ENCODE data around the gene PPT1.
"Not testable (repeated sequence)": the region's sequence is repeated elsewhere in the genome, so short reads cannot be mapped to it uniquely, and the experiment has no call there.

Gene PPT1

DNA sequence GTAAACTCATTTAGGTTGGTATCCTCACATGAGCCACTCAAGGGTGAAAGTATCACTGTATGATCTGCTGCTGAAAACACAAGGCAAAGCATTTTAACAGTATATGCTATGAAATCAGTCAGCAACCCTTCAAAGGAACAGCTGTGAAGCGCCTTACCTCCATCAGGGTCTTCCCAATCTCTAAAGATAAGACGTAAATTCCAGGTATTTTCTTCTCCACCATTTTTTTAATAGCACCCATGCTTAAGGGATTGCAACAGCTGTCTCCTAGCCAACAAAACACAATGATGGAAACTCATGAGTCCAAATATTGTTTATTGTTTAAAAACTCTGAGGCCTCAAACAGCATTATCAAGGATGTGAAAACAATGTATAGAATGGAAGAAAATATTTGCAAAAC lies 4.8 kb downstream of the PPT1 start:
- no peak overlapping the region for H3K27ac ChIP-seq
- TF ChIP-seq ZFX (IDR thresholded peaks at IDR 0.05; ENCODE audit: borderline replicate concordance), result no peak
- TF ChIP-seq, protein P1, sequence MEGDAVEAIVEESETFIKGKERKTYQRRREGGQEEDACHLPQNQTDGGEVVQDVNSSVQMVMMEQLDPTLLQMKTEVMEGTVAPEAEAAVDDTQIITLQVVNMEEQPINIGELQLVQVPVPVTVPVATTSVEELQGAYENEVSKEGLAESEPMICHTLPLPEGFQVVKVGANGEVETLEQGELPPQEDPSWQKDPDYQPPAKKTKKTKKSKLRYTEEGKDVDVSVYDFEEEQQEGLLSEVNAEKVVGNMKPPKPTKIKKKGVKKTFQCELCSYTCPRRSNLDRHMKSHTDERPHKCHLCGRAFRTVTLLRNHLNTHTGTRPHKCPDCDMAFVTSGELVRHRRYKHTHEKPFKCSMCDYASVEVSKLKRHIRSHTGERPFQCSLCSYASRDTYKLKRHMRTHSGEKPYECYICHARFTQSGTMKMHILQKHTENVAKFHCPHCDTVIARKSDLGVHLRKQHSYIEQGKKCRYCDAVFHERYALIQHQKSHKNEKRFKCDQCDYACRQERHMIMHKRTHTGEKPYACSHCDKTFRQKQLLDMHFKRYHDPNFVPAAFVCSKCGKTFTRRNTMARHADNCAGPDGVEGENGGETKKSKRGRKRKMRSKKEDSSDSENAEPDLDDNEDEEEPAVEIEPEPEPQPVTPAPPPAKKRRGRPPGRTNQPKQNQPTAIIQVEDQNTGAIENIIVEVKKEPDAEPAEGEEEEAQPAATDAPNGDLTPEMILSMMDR (IDR thresholded peaks at IDR 0.05), result no peak

GRCh38 chr1:40090652-40091355 lies 6.2 kb downstream of the PPT1 start:
- TF ChIP-seq, protein P1 (IDR thresholded peaks at IDR 0.05), result no peak
- TF ChIP-seq ZFX (IDR thresholded peaks at IDR 0.05; ENCODE audit: borderline replicate concordance), result no peak
- no peak overlapping the region for H3K27ac ChIP-seq

GRCh38 chr1:40084750-40085149 lies 12.3 kb downstream of the PPT1 start:
- TF ChIP-seq, protein P1 (IDR thresholded peaks at IDR 0.05), result peak; percentile 76
- H3K27ac ChIP-seq, result not testable (repeated sequence)

- H3K27ac ChIP-seq, result no peak overlapping the region
- TF ChIP-seq ZFX (IDR thresholded peaks at IDR 0.05; ENCODE audit: borderline replicate concordance), result no peak
- TF ChIP-seq, protein P1 (IDR thresholded peaks at IDR 0.05), result no peak
Observed at GRCh38 chr1:40081871-40082270, 15.2 kb downstream of the PPT1 start.

DNA sequence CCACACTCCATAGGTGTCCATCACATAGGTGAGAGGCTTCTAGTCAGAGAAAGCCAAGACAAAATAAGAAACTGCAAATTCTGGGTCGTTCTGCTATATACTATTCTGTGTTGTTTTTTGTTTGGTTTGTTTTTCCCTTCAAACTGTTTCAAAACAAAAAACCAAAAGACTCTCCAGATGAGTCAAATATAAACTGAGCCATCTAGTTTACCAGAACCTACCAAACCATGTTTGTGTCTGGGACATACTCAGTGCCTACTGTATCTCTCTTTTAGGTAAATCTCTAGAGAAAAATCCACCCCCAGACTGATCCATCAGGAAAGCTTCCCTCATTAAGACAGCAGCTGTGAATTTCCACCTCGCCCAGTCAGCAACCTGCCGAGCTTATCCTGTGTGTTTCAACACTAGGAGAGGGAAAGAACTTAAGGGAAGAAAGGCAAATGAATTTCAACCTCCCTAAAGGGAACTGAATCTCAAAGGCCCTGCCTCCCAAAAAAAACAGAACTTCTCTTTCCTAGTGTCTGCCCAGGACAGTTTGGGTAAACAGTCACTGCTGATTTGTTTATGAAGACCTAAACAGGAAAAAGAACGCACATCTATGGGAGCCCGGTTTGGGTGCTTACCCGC lies 17.2 kb downstream of the PPT1 start:
- TF ChIP-seq, protein P1 (IDR thresholded peaks at IDR 0.05), result no peak
- no peak for TF ChIP-seq ZFX (IDR thresholded peaks at IDR 0.05; ENCODE audit: borderline replicate concordance)
- no peak overlapping the region for H3K27ac ChIP-seq

DNA sequence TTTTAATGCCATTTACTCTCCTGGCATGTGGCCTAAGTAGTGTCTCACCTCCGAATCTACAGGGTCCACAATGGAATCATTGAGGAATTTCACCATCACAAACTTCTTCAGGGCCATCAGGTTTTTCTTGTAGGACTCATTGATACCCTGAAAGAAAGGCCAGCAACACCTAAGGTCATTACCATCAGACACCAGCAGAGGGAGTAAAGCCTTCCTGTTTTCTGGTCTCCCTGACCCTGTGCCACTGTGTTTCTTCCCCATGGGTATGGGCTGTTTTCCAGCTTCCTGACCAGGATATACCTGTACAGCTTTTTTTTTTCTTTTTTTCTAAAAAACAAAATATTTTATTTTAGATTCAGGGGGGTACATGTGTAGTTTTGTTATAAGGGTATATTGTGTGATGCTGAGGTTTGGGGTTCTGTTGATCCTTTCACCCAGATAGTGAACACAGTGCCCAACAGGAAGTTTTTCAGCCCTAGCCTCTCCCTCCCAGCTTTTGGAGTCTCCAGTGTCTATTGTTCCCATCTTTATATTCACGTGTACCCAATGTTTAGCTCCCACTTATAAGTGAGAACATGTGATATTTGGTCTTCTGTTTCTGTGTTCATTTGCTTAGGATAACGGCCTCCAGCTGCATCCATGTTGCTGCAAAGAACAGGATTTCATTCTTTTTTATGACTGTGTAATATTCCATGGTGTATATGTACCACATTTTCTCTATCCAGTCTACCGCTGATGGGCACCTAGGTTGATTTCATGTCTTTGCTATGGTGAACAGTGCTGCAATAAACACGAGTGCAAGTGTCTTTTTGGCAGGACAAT lies 18.3 kb downstream of the PPT1 start:
- no peak overlapping the region for H3K27ac ChIP-seq
- TF ChIP-seq ZFX (IDR thresholded peaks at IDR 0.05; ENCODE audit: borderline replicate concordance), result no peak
- TF ChIP-seq, protein P1 (IDR thresholded peaks at IDR 0.05), result peak; percentile 85

Measured in 22Rv1 (cell line).